ENCODE measurements around the gene RASA3.
"Not testable (repeated sequence)": the region's sequence is repeated elsewhere in the genome, so short reads cannot be mapped to it uniquely, and the experiment has no call there.

Gene RASA3

DNA sequence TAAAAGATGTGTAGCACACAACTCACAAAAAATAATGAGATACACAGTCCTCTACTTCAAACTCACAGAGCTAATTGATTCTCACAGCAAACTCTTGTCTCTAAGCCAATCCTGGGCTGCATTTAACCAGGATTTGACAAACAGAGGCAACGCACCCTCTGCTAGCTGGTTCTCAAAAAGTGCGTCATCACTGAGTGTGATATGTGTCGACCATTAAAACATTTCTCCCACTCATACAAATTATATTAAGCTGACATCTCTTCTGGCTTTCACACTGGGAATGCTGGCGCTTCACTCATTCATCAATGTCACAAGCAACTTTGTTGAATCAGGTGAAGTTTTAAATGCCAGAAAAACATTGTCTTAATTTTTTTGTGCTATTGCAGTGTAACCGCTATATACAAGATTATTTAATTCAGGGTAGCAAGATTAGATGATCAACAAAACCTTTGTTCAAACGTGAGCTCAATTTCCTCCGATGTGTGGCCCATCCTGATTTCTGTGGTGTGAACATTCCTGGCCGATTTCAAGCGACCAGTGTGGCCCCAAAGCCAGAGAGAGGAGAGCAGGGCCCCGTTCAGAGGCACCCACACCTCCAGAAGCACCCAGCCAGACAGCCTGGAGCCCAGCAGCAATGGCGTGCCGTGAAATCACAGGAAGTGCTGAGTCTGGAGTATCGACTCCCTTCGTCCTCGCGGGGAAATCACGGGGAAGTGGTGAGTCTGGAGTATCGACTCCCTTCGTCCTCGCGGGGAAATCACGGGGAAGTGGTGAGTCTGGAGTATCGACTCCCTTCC lies 49.4 kb downstream of the RASA3 start:
- no peak for DNase-seq (ENCODE audit: low read depth in 4 of 4, low spot score in 1 of 4)

DNA sequence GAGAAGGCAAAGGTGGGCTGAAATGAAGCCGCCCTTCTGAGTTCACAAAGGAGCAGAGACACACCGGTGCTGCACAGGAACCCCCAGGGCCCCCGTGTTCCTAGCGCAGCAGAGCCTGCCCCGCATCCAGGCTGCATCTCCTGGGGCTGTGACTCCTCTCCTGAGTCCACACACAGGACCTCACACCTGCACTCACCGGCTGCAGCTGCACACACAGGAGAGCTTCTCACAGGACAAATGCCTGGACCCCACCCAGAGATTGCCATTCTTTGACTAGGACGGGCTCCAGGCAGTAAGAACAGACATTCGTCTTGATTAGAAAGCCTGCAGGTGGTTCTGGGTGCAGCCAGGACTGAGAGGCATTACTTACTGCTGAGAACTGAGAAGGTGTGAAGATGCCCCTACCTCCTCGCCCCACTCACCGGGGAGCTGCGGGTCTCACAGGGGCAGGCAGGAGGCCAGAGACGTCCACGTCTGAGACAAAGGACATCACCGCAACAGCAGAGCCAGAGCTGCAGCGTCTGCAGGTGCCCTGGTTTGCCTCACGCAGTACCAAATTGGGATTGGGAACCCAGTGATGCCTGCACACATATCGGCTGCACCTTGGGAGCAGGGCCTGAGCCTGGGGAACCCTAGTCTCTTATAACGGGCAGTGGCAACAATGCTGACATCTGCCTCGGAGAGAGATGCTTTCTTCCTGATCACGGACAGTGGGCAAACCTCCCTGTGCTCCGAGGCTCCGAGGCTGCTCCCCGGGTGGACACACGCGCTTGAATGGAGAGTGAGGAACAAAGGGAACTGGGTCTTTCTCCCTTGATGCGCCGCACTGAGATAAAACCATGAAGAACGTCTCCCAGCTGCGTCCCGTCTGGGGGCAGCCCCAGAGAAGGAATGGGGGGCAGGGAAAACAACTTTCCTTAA lies 50.4 kb downstream of the RASA3 start:
- no peak for DNase-seq (ENCODE audit: low read depth in 4 of 4, low spot score in 1 of 4)

DNA sequence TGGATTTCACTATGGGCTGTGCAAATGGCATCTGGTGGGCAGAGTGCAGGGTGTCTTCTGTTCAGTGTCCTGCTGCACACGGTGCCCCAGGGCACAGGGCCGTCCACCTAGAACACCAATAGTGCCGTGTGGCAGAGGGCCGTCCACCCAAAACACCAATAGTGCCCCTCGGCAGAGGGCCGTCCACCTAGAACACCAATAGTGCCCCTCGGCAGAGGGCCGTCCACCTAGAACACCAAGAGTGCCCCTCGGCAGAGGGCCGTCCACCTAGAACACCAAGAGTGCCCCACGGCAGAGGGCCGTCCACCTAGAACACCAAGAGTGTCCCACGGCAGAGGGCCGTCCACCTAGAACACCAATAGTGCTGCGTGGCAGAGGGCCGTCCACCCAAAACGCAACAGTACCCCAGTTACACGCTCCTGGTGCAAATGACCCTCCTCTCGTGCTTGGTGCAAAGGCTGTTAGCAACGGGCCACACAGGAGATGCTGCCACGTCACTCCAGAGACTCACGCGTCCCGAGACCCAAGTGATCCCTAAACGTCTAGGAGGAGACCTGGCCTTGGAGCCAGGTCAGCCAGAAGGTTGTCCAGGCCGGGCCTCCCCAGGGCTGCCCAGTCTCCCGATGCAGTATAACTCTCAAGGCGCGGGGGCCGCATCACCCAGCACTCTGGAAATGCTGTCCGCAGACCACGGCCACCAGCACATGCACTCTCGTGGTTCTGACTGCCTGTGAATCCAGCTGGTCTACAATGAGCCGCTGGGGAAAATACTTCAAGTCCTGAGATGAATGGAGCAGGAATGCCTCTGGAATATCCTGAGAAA lies 51.5 kb downstream of the RASA3 start:
- no peak for DNase-seq (ENCODE audit: low read depth in 4 of 4, low spot score in 1 of 4)

DNA sequence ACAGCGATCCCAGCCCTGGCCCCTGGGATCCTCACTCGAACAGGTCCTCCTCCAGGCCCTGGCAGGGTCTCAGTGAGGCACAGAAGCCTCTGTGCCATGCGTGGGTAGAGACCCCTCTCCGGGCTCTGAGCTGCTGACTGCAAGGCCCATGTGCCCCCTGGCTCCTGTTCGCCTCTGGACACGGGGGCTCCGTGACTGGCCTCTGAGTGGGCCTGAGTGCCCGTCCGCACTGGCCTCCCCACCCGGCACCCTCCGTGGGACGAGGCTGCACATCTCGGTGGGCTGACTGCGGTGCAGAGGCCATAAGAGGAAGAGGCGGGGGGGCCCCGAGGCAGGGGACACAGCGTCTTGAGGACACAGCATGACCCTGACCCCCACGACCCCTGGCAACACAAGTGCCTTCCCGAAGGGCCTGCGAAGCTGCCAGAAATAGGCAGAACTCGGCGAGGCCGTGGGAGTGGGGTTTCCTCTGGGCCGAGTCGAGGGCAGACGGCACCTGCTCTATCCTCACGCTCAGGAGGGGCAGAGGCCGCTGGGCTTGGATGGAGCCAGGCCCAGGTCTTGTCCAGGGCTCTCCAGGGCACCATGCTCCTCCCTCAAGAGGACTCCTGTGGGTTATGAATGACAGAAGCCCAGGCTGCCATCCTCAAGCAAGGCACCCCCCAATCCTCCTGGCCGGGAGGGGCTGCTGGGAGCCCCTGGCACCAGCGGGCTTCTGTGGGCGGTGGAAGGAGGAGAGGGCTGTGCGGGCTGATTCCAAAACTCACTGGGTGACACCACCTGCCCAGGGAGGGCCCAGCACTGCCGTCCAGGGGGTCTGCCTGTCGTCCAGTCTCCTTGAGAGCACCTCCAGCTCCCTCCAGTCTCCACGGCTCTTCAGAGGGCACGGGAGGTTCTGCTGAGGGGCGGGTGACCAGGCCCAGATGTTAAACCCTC lies 52.6 kb downstream of the RASA3 start:
- no peak for DNase-seq (ENCODE audit: low read depth in 4 of 4, low spot score in 1 of 4)

DNA sequence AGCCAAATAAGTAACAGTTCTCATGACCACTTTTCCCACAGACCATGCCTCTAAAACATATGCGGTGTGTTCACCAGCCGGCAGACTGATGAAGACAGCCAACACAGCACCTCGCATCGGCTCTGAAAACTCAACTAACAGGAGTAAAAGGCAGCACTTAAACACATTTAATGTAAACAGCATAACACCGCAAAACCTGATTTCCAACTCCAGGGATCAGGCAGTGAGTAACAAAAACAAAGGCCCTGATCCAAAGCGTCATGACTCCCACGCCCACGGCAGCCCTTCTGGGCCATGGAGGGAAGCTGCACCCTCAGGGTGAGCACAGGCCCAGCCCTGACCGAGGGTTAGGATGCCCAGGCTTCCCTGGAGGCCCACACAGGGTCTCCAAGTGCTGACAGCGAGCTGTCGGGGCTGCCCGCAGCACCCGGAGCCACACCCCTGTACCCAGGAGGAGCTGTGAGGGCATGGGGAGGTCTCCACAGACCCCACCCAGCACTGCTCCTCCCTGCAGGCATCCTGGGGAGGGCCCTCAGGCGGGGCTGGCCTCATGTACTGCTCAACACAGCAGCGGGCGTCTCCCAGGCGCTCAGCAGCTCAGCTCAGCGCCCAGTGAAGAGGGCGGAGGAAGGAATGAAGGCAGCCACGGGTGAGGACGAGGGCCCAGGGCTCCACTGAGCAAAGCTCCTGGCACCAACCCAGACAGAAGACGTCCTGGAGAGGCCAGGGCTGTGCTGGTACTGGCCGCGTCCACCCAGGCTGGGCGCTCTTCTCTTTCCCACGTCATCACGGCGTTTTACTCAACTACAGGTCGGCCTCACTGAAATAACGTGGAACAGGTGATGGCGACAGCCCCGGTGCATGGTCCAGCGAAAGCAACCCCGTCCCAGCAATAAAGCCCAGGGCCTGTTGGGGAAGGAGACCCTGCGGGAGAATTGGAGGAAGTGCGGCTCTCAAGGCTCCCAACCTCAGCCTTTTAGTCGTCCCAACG lies 53.7 kb downstream of the RASA3 start:
- no peak for DNase-seq (ENCODE audit: low read depth in 4 of 4, low spot score in 1 of 4)

DNA sequence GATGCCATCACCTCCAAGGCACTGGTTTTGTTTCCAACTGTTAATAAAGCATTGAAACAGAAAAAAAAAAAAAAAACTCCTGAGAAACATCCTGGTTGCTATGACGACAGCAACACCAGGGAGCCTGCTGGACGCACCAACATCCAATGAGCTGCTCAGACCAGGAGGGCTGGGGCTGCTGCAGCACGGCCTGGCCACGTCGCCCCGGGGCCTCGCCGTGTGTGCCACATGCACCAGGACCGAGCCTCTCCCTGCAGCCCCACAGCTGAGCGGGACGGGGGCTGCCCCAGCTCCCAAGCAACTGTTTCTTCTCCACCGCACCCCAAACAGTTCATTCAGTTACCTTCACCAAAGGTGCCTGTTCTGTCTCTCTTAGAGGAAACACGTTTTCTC lies 54.5 kb downstream of the RASA3 start:
- DNase-seq (ENCODE audit: low read depth in 4 of 4, low spot score in 1 of 4) = no peak

DNA sequence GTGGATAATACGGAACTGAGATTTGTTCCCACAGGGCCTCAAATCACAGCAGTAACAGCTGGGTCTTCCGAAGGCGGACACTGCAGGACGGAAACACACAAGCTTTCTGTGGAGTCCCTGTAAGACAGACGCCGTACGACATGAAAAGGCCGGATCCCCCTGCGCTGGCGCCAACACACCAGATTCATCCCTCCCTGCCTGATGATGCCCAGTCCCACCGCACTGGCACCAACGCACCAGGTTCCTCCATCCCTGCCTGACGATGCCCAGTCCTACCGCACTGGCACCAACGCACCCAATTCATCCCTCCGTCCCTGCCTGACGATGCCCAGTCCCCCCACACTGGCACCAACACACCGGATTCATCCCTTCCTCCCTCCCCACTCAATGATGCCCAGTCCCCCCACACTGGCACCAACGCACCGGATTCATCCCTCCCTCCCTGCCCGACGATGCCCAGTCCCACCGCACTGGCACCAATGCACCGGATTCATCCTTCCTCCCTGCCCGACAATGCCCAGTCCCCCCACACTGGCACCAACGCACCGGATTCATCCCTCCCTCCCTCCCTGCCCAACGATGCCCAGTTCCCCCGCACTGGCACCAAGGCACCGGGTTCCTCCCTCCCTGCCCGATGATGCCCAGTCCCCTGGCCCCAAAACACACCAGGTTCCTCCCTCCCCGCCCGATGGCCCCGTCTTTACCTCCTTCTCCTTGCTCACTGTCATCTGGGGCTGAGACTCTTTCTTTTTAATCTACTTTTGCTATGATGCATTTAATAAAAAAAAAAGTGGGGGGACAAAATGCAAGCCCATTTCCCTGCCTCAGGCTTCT lies 55.1 kb downstream of the RASA3 start:
- no peak for DNase-seq (ENCODE audit: low read depth in 4 of 4, low spot score in 1 of 4)

DNA sequence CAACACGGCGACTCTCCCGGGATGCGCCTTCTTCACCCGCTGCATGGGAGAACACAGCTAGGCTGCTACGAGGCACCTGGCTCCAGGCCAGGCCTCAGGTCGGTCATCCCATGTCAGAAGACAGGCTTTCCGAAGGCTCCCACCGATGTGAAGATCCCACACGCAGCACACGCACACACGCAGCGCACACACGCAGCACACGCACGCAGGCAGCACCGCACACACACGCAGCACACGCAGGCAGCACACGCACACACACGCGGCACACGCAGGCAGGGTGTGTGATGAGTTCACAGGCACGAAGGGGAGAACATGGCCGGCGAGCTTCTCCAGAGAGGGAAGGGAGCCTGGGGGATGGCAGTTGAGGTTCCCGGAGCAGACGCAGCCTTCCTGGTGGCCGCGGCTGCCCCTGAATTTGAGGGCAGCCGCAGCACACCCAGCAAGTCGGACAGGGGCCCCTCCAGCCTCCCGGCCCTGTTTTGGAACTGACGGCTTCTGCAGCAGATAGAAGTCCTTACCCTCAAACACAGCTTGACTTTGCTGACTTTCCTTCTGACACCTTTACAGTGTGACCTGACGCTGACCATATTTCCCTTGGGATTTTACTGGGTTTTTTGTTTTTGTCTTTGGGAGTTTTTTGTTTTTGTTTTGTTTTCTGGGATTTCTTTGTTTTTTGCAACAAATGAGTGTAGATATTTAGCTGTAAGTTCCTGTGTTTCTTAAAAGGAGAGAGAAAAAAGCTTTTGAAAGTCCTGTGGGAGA lies 55.9 kb downstream of the RASA3 start:
- no peak for DNase-seq (ENCODE audit: low read depth in 4 of 4, low spot score in 1 of 4)

DNA sequence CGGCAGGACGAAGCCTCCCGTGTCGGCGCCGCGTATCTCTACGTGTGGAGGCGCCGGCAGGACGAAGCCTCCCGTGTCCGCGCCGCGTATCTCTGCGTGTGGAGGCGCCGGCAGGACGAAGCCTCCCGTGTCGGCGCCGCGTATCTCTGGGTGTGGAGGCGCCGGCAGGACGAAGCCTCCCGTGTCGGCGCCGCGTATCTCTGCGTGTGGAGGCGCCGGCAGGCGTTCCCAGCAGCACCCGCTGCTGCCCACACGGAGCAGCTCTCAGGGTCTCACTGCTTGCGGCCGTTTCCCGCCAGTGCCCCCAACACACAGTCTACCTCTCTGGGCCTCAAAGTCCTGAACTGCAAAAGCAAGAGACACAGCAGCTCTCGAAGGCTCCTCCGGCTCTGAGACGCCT lies 56.6 kb downstream of the RASA3 start:
- DNase-seq (ENCODE audit: low read depth in 4 of 4, low spot score in 1 of 4) = not testable (repeated sequence)

DNA sequence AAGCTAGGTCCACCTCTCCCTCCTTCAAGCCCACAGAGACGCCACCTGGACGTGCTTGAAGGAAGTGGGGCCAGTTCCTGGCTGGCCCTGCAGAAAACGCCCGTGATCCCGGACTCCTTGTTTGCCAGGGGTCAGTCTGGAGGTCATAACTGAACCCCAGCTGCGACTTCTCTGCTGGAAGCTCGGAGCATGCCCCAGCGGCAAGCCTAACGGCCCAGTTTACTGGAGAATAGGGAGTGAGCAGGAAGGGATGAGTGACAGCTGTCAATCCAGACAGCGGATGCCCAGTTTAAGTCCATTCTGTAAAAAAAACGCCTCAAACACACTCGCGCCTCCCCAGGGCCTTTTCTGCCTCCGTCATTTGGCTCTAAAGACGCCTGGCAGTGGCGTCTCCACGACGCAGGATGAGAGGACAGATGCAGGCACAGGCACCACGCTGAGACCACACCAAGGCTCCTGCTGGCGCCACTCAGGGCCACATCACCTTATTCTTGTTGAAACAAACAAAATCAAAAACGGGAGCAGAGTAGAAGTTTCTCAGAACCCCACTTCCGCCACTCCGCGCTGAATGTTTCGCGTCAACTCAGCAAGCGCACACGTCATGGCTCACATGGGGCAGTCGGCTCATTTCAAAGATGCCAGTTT lies 57.6 kb downstream of the RASA3 start:
- no peak for DNase-seq (ENCODE audit: low read depth in 4 of 4, low spot score in 1 of 4)

DNA sequence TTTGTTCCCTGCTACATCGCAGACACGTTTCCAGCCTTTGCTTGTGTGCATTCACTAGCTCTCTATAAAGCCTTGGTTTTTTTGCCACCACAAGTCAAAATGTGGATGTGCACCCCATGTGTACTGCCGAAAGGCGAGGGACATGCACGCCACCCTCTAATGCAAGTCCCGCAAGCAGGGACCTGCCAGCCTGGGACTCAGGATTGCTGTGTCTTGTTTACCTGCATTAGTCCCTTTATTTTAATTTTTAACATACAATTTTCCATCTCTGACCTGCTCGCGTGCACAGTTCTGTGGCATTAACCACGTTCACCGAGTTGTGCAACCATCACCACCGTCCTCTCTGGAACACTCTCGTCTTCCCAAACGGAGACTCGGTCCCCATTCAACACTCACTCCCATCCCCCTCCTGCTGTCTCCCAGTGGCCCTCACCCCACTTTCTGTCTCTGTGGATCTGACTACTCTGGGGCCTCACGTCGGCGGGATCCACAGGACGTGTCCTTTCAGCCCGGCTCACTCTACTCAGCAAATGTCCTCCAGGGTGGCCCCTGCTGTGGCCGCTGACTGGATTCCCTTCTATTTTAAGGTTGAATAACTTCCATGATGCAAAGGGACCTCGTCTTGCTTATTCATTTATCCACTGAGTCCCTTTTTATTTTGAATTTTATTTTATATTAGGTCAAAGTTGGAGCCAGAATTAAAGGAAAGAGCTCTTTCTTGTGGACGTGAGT lies 58.4 kb downstream of the RASA3 start:
- no peak for DNase-seq (ENCODE audit: low read depth in 4 of 4, low spot score in 1 of 4)

DNA sequence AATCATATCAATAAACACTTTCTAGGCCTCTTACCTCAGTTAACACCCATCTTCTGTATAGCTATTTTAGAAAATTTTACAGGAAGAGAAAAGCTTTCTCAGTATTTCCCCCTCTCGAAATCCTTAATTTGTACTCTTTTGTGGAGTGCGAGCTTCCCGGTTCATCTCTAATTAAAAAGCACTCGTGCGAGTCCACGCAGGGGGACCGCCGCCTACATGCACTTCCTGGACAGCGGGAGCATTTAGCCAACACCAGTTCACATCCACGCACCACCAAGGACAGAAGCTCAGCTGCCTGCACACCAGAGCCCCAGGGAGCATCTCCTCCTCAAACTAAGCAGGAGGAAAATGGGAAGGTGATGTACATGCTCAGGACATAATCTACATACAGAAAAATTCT lies 60.0 kb downstream of the RASA3 start:
- DNase-seq (ENCODE audit: low read depth in 4 of 4, low spot score in 1 of 4) = no peak

DNA sequence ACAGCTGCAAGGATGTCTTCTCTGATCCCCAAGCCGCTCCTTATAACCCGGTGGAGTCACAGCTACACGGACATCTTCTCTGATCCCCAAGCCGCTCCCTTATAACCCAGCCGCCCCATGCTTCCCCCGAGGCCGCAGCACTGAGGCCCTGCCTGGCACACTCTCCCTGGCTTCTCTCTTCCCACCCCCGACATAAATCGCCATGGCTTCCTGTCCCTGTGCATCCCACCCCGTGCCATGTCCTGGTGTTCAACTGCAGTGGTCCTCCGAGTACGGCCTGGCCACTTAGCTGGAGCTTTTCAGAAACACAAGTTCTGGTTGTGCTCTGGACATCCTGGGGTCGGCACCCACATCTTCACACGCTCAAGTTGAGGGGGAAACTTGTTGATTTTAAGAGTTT lies 60.4 kb downstream of the RASA3 start:
- no peak for DNase-seq (ENCODE audit: low read depth in 4 of 4, low spot score in 1 of 4)

DNA sequence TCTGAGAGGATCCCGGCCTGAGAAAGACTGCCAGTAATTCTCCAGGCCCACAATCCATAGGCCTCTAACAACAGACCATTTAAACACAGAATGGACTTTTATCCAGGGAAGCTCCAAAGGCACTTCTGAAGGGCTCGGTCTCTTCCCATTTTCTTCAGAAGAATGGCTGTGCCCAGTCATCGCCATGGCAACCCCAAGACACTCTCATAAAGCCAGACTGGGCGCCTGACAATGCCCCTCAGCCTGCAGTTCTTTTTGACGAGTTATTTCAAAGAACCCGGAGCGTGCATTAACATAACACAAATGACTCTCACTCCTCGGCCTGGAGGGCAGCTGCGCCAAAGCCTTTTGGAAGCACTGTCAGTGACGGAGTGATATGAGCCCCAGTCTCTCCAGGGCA lies 61.0 kb downstream of the RASA3 start:
- no peak for DNase-seq (ENCODE audit: low read depth in 4 of 4, low spot score in 1 of 4)

DNA sequence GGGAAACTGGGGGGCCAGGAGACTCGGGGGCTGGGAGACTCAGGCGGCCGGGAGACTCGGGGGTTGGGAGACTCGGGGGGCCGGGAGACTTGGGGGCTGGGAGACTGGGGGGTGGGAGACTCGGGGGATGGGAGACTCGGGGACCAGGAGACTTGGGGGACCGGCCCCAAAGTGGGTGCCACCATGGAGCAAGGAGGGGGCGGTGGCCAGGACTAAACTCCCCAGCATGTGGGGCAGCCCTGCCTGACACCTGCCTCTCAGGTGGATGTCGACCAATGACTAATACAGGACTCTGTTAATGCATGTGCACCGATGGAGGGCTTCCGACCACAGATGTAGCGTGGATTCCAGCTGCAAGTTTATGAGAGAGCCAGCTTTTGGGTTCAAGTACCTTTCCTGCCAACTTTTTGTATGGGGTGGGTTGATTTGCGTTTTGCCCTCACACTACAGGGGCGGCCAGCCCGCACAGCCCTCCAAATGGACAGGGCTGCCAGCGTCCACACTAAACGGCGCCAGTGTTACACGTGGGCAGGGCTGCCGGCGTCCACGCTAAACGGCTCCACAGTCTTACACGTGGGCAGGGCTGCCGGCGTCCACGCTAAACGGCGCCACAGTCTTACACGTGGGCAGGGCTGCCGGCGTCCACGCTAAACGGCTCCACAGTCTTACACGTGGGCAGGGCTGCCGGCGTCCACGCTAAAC lies 62.2 kb downstream of the RASA3 start:
- no peak for DNase-seq (ENCODE audit: low read depth in 4 of 4, low spot score in 1 of 4)

Data from stimulated activated CD4-positive, alpha-beta T cell treated with anti-CD3 and anti-CD28 coated beads, Interleukin-1b, Interleukin-23, amount 100 ng/mL, for 24 hours (primary cell).